ENCODE measurements around the gene CHCHD3.

The CHCHD3 gene

DNA sequence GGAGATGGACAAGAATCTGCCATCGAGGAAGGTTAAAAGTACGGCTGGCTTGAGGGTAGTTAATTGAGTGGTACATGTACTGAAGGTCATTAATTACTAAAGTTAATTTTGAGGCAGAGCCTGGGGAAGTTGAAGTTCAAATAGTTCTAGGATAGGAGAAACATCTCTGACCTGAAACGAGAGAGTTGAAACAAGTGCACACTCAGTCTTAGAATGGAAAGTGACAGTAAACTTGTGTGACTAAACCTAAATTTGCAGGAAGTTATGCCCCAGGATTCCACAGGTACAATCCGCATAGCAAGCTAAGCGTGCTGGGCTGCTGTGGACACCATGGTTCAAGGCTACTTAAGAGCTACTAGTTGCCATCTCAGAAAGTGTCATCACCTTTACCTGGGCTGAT, 209.9 kb downstream of the CHCHD3 start:
- no peaks in the 10 kb centered on the region for H3K36me3 ChIP-seq (ENCODE audit: control insufficient read depth, insufficient read depth, low read length)
- H3K4me3 ChIP-seq (ENCODE audit: low read length): no peak overlapping the region
- no peaks in the 10 kb centered on the region for H3K27me3 ChIP-seq (ENCODE audit: control insufficient read depth, insufficient read depth, low read length)
- H3K27ac ChIP-seq (ENCODE audit: low read depth, low read length): no peak overlapping the region
- H3K4me1 ChIP-seq (ENCODE audit: control insufficient read depth, insufficient read depth, low read length): no peaks in the 10 kb centered on the region
- no peak overlapping the region for H3K9ac ChIP-seq (ENCODE audit: low read length)

DNA sequence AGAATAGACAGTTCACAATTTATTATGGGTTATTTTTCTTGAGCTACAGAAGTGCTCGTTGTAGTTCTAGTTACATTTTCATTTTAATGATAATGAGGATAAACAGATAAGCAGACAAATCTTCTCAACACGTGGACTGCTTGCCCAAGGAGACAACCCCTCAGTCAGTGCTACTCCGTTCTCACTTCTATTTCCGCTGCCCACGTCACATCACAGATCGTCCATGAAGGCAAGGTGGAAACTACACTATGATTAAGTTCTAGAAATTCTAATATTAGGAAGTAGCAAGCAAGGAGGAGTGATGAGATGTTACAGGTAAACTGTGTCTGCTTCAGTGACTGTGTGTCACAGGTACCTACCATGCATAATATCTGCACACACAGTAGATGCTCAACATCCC, 210.5 kb downstream of the CHCHD3 start:
- H3K4me3 ChIP-seq (ENCODE audit: low read length): no peak overlapping the region
- H3K27me3 ChIP-seq (ENCODE audit: control insufficient read depth, insufficient read depth, low read length): no peaks in the 10 kb centered on the region
- H3K27ac ChIP-seq (ENCODE audit: low read depth, low read length): no peak overlapping the region
- no peaks in the 10 kb centered on the region for H3K4me1 ChIP-seq (ENCODE audit: control insufficient read depth, insufficient read depth, low read length)
- H3K36me3 ChIP-seq (ENCODE audit: control insufficient read depth, insufficient read depth, low read length): no peaks in the 10 kb centered on the region
- H3K9ac ChIP-seq (ENCODE audit: low read length): no peak overlapping the region

DNA sequence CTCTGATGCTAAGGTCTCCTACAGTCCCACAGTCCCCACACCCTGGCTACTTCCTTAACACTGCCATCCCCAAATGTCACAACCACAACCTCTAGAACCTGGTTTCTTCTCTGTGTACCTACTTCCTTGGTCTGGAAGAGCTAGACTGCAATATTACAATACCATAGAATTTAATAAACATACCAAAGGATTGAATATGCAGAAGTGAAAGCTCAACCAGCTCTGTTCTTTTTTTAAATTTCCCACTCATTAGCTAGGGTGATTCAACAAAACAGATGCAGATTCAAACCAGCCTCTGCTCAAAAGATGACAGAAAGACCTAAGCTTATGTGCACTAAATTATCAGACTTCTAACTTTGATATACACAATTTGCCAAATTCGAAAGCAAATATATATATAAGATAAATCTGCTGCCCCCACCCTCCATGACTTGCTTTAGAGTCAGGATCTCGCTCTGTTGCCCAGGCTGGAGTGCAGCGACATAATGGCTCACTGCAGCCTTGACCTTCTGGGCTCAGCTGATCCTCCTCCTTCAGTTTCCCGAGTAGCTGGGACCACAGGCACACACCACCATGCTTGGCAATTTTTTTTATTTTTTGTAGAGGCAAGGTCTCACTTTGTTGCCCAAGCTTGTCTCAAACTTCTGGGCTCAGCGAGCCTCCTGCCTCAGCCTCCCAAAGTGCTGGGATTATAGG, 212.6 kb downstream of the CHCHD3 start:
- Histone ChIP-seq H3K4me3 (ENCODE audit: low read length) (no peak overlapping the region), H3K9ac (ENCODE audit: low read length) (no peak overlapping the region), H3K36me3 (ENCODE audit: control insufficient read depth, insufficient read depth, low read length) (no peaks in the 10 kb centered on the region), H3K27me3 (ENCODE audit: control insufficient read depth, insufficient read depth, low read length) (no peaks in the 10 kb centered on the region), H3K27ac (ENCODE audit: low read depth, low read length) (no peak overlapping the region), H3K4me1 (ENCODE audit: control insufficient read depth, insufficient read depth, low read length) (no peaks in the 10 kb centered on the region)

DNA sequence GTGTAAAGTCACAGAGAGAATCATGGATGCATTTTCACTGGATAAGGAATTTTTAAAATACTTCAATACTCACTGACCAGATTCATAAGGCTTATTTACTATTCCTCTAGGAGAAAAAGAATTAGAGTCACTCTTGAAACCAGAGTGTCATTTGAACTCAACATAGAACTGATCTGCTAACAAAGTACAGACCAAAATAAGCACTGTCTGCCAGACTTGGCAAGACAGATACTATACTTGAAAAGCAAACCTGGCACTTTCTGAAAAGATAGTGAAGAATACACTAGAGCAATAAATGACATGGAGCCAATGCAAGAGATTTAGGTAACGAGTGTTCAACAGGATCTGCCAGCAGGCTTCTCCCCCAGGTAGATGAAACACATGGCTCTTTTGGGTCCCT, 215.3 kb downstream of the CHCHD3 start:
- Histone ChIP-seq H3K27me3 (ENCODE audit: control insufficient read depth, insufficient read depth, low read length) (no peaks in the 10 kb centered on the region), H3K9ac (ENCODE audit: low read length) (no peak overlapping the region), H3K4me1 (ENCODE audit: control insufficient read depth, insufficient read depth, low read length) (no peaks in the 10 kb centered on the region), H3K36me3 (ENCODE audit: control insufficient read depth, insufficient read depth, low read length) (no peaks in the 10 kb centered on the region), H3K4me3 (ENCODE audit: low read length) (no peak overlapping the region), H3K27ac (ENCODE audit: low read depth, low read length) (no peak overlapping the region)

DNA sequence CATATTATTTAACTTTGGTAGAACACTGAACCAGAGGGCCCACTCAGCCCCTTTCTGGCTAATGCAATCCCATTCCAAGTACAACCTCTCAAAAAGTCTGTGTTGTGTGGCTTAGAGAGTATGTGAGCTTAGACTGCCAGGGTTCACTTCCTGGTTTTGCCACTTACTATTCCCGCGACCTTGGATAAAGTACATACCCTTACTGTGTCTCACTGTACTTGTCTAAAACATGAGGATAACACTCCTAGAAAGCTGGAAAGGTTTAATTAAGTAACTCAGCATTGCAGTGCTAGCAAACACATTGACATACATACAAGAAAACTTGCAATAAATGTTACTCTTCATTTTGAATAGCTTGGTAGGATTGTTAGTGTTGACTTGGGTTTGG, 215.8 kb downstream of the CHCHD3 start:
- Histone ChIP-seq H3K27me3 (ENCODE audit: control insufficient read depth, insufficient read depth, low read length) (no peaks in the 10 kb centered on the region), H3K27ac (ENCODE audit: low read depth, low read length) (no peak overlapping the region), H3K9ac (ENCODE audit: low read length) (no peak overlapping the region), H3K4me1 (ENCODE audit: control insufficient read depth, insufficient read depth, low read length) (no peaks in the 10 kb centered on the region), H3K36me3 (ENCODE audit: control insufficient read depth, insufficient read depth, low read length) (no peaks in the 10 kb centered on the region), H3K4me3 (ENCODE audit: low read length) (no peak overlapping the region)

DNA sequence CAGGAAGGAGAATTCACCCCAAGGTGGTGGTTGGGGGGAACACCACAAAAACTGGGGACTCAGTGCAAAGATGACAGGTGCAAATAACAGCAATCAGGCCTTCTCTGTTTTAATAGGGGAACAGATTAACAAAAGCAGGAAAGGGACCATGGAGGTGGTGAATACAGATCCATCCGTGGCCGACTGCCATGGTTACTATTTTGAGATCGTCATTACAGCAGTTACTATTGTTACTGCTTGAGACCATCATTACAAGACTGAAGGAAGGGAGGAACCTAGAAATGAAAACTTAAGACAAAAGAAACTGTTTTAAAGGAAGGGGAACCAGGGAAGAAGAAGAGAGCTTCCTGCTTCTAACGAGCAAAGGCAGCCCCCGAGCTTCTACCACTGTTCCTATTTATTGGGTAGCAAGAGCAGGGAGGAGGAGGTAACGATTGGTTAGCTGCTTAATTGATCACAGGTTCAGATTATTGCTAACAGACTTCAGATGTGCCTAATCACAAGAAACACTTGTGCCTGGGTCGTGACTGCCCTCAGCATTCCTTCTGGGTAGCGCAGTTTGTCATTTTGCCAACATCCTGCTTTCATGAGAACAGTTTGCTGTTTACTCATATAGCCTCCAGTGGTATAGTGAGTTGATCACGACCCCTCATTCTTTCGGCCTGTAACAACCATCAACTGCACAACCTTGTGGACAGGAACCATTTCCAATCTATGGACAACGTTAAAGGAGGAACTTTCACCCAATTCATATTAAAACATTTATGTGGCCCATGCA, 216.3 kb downstream of the CHCHD3 start:
- Histone ChIP-seq H3K4me3 (ENCODE audit: low read length) (no peak overlapping the region), H3K27me3 (ENCODE audit: control insufficient read depth, insufficient read depth, low read length) (no peaks in the 10 kb centered on the region), H3K36me3 (ENCODE audit: control insufficient read depth, insufficient read depth, low read length) (no peaks in the 10 kb centered on the region), H3K4me1 (ENCODE audit: control insufficient read depth, insufficient read depth, low read length) (no peaks in the 10 kb centered on the region), H3K27ac (ENCODE audit: low read depth, low read length) (no peak overlapping the region), H3K9ac (ENCODE audit: low read length) (no peak overlapping the region)

DNA sequence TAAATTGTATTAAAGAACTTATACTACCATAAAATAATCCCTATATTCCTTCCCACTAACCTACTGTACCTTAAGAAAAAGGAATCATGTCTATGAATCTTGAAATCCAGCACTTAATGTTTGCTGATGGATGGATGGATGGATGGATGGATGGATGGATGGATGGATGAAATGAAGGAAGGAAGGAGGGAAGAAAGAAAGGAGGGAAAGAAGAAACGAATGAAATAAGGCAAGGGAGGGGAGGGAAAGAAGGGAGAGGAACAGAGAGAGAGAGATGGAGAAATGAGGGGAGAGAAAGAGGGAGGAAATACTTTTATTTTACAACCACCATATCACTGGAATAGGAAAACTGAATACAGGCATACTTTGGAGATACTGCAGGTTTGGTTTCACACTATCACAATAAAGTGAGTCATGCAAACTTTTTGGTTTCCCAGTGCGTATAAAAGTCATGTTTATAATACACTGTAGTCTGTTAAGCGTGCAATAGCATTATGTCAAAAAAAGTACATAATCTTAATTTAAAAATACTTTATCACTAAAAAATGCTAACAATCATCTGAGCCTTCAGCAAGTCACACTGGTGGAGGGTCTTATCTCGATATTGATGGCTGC, 219.8 kb downstream of the CHCHD3 start:
- H3K9ac ChIP-seq (ENCODE audit: low read length): no peak overlapping the region
- no peak overlapping the region for H3K27ac ChIP-seq (ENCODE audit: low read depth, low read length)
- no peaks in the 10 kb centered on the region for H3K27me3 ChIP-seq (ENCODE audit: control insufficient read depth, insufficient read depth, low read length)
- no peak overlapping the region for H3K4me3 ChIP-seq (ENCODE audit: low read length)
- H3K4me1 ChIP-seq (ENCODE audit: control insufficient read depth, insufficient read depth, low read length): no peaks in the 10 kb centered on the region
- H3K36me3 ChIP-seq (ENCODE audit: control insufficient read depth, insufficient read depth, low read length): no peaks in the 10 kb centered on the region

DNA sequence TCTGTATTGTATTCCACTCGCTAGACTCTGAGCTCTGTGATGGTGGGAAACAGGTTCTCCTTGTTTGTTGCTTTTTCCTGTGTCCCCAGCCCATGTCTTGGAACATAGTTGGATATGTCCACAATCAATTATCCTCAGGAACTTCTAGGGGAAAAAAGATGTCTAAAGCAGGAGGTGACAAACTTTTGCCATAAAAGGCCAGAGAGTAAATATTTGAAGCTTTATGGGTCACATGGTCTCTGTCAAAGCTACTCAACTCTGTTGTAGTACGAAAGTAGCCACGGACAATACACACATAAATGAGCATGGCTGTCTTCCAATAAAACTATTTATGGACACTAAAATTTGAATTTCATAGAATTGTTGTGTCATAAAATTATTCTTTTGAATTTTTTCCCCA, 220.5 kb downstream of the CHCHD3 start:
- Histone ChIP-seq H3K27ac (ENCODE audit: low read depth, low read length) (no peak overlapping the region), H3K4me1 (ENCODE audit: control insufficient read depth, insufficient read depth, low read length) (no peaks in the 10 kb centered on the region), H3K27me3 (ENCODE audit: control insufficient read depth, insufficient read depth, low read length) (no peaks in the 10 kb centered on the region), H3K9ac (ENCODE audit: low read length) (no peak overlapping the region), H3K4me3 (ENCODE audit: low read length) (no peak overlapping the region), H3K36me3 (ENCODE audit: control insufficient read depth, insufficient read depth, low read length) (no peaks in the 10 kb centered on the region)

DNA sequence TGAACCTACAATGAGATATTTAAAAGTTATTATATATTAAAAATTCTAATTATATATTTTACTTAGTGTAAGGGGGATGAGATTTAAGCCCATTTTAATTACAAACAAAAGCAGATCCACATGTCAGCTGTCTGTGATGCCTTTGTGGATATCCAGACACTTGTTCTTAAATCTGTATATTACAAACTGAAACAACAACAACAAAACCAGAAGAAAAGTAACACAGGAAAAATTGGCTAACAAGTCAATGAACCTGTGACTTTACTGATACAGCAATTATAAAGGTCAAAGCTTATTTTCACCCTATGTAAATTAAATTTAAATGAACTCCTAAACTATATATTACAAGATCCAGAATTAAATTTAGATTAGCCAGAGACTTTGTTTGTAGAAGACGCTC, 222.7 kb downstream of the CHCHD3 start:
- H3K27me3 ChIP-seq (ENCODE audit: control insufficient read depth, insufficient read depth, low read length): no peaks in the 10 kb centered on the region
- no peaks in the 10 kb centered on the region for H3K4me1 ChIP-seq (ENCODE audit: control insufficient read depth, insufficient read depth, low read length)
- no peaks in the 10 kb centered on the region for H3K36me3 ChIP-seq (ENCODE audit: control insufficient read depth, insufficient read depth, low read length)
- no peak overlapping the region for H3K4me3 ChIP-seq (ENCODE audit: low read length)
- H3K27ac ChIP-seq (ENCODE audit: low read depth, low read length): no peak overlapping the region
- H3K9ac ChIP-seq (ENCODE audit: low read length): no peak overlapping the region

DNA sequence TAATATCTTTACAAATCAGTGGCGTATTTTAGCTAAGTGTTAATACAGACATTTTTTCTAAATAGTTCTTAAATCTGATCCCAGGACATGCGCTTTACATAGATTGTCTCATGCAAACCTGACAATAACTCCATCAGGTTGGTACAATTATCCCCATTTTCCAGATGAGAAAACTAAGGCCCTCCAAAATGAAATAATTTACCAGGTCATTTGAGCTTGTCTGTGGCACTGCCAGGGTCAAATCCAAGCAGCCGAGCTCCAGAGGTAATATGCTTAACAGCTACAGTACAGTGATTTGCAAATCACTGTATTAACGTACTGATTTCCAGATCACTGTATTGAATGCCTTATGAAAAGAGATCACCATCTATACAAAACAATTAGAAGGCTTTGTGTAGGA, 223.1 kb downstream of the CHCHD3 start:
- Histone ChIP-seq H3K4me1 (ENCODE audit: control insufficient read depth, insufficient read depth, low read length) (no peaks in the 10 kb centered on the region), H3K27ac (ENCODE audit: low read depth, low read length) (no peak overlapping the region), H3K36me3 (ENCODE audit: control insufficient read depth, insufficient read depth, low read length) (no peaks in the 10 kb centered on the region), H3K9ac (ENCODE audit: low read length) (no peak overlapping the region), H3K27me3 (ENCODE audit: control insufficient read depth, insufficient read depth, low read length) (no peaks in the 10 kb centered on the region), H3K4me3 (ENCODE audit: low read length) (no peak overlapping the region)

DNA sequence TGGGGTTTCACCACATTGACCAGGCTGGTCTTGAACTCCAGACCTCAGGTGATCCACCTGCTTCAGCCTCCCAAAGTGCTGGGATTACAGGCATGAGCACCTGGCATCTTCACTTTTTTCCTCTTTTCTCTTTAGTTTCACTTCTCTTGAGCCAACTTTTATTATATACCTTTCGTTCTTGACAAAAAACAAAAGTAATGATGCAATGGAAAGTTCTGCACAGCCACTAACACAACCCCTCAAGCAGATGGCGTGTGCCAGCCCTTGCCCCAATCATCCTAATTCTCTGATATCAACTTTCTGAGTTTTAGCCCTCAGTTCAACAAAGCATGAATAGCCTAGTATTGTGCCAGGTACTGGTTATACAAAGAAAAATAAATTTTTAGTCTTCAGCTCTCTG, 223.6 kb downstream of the CHCHD3 start:
- Histone ChIP-seq H3K27ac (ENCODE audit: low read depth, low read length) (no peak overlapping the region), H3K4me3 (ENCODE audit: low read length) (no peak overlapping the region), H3K27me3 (ENCODE audit: control insufficient read depth, insufficient read depth, low read length) (no peaks in the 10 kb centered on the region), H3K36me3 (ENCODE audit: control insufficient read depth, insufficient read depth, low read length) (no peaks in the 10 kb centered on the region), H3K4me1 (ENCODE audit: control insufficient read depth, insufficient read depth, low read length) (no peaks in the 10 kb centered on the region), H3K9ac (ENCODE audit: low read length) (no peak overlapping the region)

DNA sequence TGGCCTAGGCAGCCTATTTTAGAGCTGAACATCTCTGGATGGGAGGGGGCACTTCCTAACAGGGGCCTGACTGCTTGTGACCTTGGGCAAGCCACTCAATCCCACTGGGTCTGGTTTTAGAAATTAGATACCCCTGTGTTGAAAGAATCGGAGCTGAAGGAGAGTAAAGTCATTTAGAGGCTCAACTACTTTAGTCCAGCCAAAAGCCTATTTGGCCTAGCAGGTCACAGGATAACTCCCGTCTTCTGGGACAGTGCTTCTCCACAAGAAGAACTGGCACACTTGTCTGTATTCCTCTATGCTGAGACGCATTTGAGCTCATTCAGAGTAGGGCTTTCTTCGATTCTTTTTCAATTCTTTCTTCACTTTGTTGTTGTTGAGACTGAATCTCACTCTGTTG, 224.2 kb downstream of the CHCHD3 start:
- Histone ChIP-seq H3K27ac (ENCODE audit: low read depth, low read length) (no peak overlapping the region), H3K4me3 (ENCODE audit: low read length) (no peak overlapping the region), H3K9ac (ENCODE audit: low read length) (no peak overlapping the region), H3K36me3 (ENCODE audit: control insufficient read depth, insufficient read depth, low read length) (no peaks in the 10 kb centered on the region), H3K27me3 (ENCODE audit: control insufficient read depth, insufficient read depth, low read length) (no peaks in the 10 kb centered on the region), H3K4me1 (ENCODE audit: control insufficient read depth, insufficient read depth, low read length) (no peaks in the 10 kb centered on the region)

DNA sequence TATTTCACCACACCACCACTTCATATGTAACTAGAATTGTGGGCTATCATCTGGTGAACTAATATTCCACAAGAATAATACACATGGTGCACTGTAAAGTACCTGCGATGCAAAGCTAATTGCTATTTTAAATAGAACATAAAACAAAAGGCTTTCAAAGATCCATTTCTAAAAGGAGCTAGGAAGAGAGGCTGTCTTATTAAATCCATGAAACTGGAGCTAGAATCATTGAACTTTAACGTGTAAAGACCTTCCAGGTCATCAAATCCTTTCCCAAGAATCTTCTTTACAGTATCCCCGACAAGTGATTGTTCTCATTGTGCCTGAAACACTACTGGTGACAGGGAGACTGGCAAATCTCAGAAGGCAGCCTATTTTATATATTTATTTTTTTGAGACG, 224.9 kb downstream of the CHCHD3 start:
- Histone ChIP-seq H3K4me1 (ENCODE audit: control insufficient read depth, insufficient read depth, low read length) (no peaks in the 10 kb centered on the region), H3K27me3 (ENCODE audit: control insufficient read depth, insufficient read depth, low read length) (no peaks in the 10 kb centered on the region), H3K4me3 (ENCODE audit: low read length) (no peak overlapping the region), H3K27ac (ENCODE audit: low read depth, low read length) (no peak overlapping the region), H3K36me3 (ENCODE audit: control insufficient read depth, insufficient read depth, low read length) (no peaks in the 10 kb centered on the region), H3K9ac (ENCODE audit: low read length) (no peak overlapping the region)

Measured in rectal smooth muscle tissue (tissue), 1 donor.